Measurements from ENCODE around the gene IFTAP.

The IFTAP gene

DNA sequence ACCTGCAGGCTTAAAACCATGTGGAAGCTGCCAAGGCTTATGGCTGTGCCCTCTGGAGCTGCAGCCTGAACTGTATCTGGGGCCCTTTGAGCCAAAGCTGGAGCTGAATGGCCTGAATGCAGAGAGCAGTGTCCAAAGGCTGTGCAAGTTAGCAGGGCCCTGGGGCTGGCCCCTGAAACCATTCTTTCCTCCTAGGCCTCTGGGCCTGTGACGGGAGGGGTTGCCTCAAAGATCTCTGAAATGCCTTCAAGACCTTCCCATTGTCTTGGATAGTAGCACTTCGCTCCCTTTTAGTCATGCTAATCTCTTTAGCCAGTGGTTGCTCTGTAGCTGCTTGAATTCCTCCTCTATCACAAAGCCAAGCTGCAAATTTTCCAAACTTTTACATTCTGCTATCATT is 12.8 kb upstream of the IFTAP start:
- Mint-ChIP-seq H3K27ac (no peak overlapping the region), H3K9me3 (no peaks in the 10 kb centered on the region), H3K36me3 (no peaks in the 10 kb centered on the region), H3K4me1 (no peaks in the 10 kb centered on the region), H3K4me3 (no peak overlapping the region)
- DNase-seq (ENCODE audit: low spot score in 2 of 2), result no peak
- ATAC-seq, result no peak

DNA sequence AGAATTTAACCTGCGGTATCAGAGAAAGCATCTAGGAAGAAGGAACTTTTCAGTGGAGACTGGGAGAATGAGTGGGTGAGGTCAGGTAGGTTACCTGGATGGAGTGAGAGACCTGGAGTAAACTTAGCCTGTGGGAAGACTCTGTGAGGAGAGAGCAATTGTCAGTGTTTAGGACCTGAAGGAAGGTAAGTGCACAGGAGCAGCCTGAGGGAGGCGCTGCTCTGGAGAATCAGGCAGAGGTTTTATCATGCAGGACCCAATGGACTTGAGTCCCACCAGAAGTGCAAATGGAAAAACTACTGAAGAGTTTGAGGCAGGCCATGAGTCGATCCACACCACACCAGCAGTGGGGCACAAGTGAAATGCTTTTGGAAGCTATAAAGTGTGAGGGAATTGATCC is 10.6 kb upstream of the IFTAP start:
- ATAC-seq (no peak), DNase-seq (ENCODE audit: low spot score in 2 of 2) (no peak)
- no peaks in the 10 kb centered on the region for H3K4me1 Mint-ChIP-seq
- H3K27ac Mint-ChIP-seq, result no peak overlapping the region
- no peaks in the 10 kb centered on the region for H3K9me3 Mint-ChIP-seq
- no peak overlapping the region for H3K4me3 Mint-ChIP-seq
- no peaks in the 10 kb centered on the region for H3K36me3 Mint-ChIP-seq

DNA sequence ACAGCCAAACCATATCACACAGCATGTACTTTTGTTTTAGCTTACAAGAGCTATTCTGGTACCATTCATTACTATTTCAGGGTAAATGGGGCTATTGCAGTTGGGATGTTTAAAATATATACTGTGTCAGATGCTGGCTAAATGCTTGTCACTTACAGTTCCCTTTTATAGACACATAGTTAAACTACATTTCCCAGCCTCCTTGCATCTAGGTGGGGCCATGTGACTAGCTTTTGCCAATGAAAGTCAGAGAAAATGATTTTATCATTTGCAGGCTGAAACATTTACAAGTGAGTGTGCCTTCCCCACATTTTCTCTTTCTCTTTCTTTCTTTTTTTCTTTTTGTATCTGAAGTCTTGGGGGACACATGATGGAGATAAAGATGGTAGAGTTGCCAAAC is 7.8 kb upstream of the IFTAP start:
- Mint-ChIP-seq H3K4me3 (no peak overlapping the region), H3K27ac (no peak overlapping the region), H3K9me3 (no peaks in the 10 kb centered on the region), H3K36me3 (no peaks in the 10 kb centered on the region), H3K4me1 (no peaks in the 10 kb centered on the region)
- no peak for DNase-seq (ENCODE audit: low spot score in 2 of 2)
- no peak for ATAC-seq

DNA sequence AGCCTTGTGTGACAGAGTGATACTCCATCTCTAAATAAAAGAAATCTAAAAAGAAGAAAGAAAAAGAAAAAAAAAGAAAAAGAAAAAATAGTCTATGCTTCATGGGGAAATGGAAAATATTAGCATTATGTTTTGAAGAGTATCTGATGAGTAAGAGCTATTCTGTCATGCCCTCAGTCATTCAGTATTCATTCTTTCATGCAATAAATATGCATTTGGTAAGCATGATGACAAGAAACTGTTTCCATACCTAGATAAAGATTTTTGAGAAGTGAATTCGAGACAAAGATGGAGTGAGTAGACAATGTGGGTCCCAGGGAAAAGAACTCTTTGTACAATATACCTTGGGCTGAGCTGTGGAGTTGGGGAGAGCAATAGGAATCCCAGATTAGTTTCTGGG is 6.2 kb upstream of the IFTAP start:
- Mint-ChIP-seq H3K4me3 (no peak overlapping the region), H3K27ac (no peak overlapping the region), H3K4me1 (no peaks in the 10 kb centered on the region), H3K36me3 (no peaks in the 10 kb centered on the region), H3K9me3 (no peaks in the 10 kb centered on the region)
- no peak for DNase-seq (ENCODE audit: low spot score in 2 of 2)
- no peak for ATAC-seq

DNA sequence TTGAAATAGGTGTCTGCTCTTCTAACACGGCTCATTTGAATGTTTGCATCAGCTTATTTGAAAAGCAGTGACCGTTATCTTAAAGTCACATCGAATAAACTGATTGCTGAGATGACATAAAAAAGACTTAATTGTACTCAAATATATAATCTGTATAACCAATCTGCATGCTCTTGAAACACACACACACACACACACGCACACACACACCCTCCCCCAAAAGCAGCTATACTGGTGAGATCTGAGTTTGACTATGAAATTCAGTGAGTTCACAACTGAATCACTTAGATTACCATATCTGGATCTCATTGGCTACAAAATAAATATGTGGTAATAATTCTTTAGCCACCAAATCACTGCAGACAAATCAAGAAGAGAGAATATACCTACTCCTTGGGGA is 3.8 kb upstream of the IFTAP start:
- H3K27ac Mint-ChIP-seq, result no peak overlapping the region
- no peaks in the 10 kb centered on the region for H3K36me3 Mint-ChIP-seq
- no peak overlapping the region for H3K4me3 Mint-ChIP-seq
- DNase-seq (ENCODE audit: low spot score in 2 of 2) (no peak), ATAC-seq (no peak)
- H3K4me1 Mint-ChIP-seq, result peaks cover 10% of the 10 kb centered on the region
- no peaks in the 10 kb centered on the region for H3K9me3 Mint-ChIP-seq

DNA sequence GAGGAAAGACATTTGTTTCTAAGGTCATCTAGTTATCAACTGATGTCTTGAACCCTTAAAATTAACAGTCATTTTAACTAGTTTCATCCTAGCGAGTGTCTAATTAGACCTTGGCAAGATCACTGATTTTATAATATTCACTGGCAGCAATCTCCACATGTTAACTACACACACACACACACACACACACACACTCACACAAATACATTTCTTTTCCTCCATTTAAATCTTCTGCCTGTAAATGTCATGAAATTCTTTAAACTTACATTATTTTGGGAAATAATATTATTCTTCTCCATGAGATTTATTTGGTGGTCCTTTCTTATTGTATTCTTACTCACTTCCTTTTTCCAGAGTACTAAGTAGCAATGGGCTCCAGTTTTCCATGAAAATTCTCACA is 2.9 kb upstream of the IFTAP start:
- DNase-seq (ENCODE audit: low spot score in 2 of 2), result no peak
- no peak overlapping the region for H3K27ac Mint-ChIP-seq
- H3K4me1 Mint-ChIP-seq, result peaks cover 10% of the 10 kb centered on the region
- no peak for ATAC-seq
- no peak overlapping the region for H3K4me3 Mint-ChIP-seq
- H3K36me3 Mint-ChIP-seq, result no peaks in the 10 kb centered on the region
- H3K9me3 Mint-ChIP-seq, result no peaks in the 10 kb centered on the region

DNA sequence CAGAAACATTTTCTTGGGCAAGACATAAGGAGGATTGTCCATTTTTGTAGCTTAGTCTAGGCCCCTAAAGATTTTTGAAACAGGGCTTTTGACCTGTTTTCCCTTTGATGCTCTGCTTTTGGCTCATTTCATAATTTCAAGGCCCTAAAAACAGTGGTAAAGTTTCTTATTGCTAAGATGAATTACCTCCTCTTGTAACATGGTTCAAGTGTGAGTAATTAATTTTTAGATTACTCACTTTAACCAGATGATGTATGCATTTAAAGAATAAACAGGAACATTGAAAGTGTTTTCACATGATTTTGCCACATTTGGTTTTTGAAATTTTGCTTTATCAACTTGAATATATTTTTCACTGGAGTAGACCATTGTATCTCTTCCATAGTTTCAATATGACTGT is 2.6 kb downstream of the IFTAP start:
- Mint-ChIP-seq H3K27ac (no peak overlapping the region), H3K4me3 (no peak overlapping the region), H3K36me3 (no peaks in the 10 kb centered on the region), H3K9me3 (no peaks in the 10 kb centered on the region), H3K4me1 (peaks cover 10% of the 10 kb centered on the region)
- DNase-seq (ENCODE audit: low spot score in 2 of 2), result no peak
- ATAC-seq, result peak; percentile 46

DNA sequence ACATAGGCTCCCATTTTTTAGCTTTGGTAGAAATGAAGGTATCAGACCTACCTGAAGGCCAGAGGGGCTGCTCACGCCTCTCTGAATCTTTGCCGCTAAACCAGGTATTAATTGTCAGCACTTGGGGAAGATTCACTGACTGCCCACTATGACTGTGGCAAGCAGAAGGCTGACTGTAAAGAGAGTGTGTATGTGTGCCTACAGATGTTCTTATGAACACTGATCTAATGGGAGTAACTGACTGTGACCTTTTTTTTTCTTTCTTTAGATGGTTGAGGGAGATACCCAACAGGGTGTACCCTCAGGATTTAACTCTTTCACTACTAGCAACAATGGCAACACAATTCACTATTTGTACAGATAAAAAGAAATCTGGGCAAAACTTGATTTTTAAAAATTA is 3.7 kb downstream of the IFTAP start, which contains the start of gene RAG2:
Gene RAG2, minus strand, starts transcription at position 186 of the 400 bp plus-strand sequence. CDS start 4,068 bp downstream, outside the sequence.
- Mint-ChIP-seq H3K4me1 (peaks cover 10% of the 10 kb centered on the region), H3K27ac (no peak within 1 kb of the TSS), H3K4me3 (no peak within 1 kb of the TSS), H3K9me3 (no peaks in the 10 kb centered on the region), H3K36me3 (no peaks in the 10 kb centered on the region)
- no peak for DNase-seq (ENCODE audit: low spot score in 2 of 2)
- no peak for ATAC-seq

DNA sequence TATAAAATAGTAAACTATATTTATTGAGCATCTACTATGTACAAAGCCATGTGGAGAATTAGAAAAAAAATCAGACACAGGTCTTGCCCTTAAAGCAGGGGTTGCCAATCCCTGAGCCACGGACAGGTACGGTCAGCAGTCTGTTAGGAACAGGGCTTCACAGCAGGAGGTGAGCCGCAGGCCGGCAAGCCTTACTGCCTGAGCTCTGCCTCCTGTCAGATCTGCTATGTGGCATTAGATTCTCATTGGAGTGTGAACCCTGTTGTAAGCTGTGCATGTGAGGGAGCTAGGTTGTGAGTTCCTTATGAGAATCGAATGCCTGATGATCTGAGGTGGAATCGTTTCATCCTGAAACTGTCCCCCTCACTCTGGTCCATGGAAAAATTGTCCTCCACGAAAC is 5.9 kb downstream of the IFTAP start:
- Mint-ChIP-seq H3K4me3 (no peak overlapping the region), H3K27ac (no peak overlapping the region), H3K36me3 (no peaks in the 10 kb centered on the region), H3K9me3 (no peaks in the 10 kb centered on the region), H3K4me1 (no peaks in the 10 kb centered on the region)
- DNase-seq (ENCODE audit: low spot score in 2 of 2), result no peak
- ATAC-seq, result no peak

DNA sequence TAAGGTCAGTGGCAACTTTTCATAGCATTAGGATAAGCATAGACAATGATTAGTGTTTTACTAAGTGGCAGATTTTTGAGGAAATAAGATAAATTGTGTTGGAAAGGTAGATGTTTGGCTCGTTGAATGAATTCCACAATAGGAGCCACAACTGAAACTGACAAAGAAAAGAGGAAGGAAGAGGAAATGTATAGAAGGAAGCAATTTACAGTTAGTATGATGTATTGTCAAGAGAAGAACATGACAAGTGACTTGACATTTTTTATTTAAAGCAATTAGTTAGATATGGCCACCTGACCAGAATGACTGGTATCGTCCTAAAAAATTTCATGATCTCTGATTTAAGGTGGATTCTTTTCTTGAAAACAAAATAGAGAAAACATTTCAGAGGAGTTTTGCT is 6.9 kb downstream of the IFTAP start:
- no peaks in the 10 kb centered on the region for H3K9me3 Mint-ChIP-seq
- DNase-seq (ENCODE audit: low spot score in 2 of 2) (no peak), ATAC-seq (no peak)
- no peaks in the 10 kb centered on the region for H3K36me3 Mint-ChIP-seq
- no peak overlapping the region for H3K27ac Mint-ChIP-seq
- H3K4me3 Mint-ChIP-seq, result no peak overlapping the region
- H3K4me1 Mint-ChIP-seq, result no peaks in the 10 kb centered on the region

DNA sequence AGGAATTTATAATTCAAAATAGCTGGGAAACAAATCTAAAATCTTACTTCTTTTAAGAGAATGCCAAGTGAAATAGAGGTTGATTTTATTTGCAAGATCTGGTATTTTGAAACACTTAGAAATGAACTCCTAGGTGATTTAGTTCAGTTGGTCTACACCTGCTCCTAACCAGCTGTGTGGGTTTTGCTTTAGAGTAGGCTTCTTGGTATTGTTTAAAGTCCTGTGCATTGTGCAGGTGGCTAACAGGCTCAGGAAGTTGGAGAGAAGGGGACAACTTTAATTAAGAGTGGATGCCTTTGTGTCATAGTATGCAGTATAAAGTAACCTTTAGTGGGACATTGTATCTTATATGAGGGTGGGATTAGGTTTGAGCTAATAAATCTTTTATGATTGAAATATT is 7.8 kb downstream of the IFTAP start:
- no peak overlapping the region for H3K27ac Mint-ChIP-seq
- no peak for ATAC-seq
- H3K4me3 Mint-ChIP-seq, result no peak overlapping the region
- no peaks in the 10 kb centered on the region for H3K4me1 Mint-ChIP-seq
- no peaks in the 10 kb centered on the region for H3K9me3 Mint-ChIP-seq
- no peak for DNase-seq (ENCODE audit: low spot score in 2 of 2)
- H3K36me3 Mint-ChIP-seq, result no peaks in the 10 kb centered on the region

DNA sequence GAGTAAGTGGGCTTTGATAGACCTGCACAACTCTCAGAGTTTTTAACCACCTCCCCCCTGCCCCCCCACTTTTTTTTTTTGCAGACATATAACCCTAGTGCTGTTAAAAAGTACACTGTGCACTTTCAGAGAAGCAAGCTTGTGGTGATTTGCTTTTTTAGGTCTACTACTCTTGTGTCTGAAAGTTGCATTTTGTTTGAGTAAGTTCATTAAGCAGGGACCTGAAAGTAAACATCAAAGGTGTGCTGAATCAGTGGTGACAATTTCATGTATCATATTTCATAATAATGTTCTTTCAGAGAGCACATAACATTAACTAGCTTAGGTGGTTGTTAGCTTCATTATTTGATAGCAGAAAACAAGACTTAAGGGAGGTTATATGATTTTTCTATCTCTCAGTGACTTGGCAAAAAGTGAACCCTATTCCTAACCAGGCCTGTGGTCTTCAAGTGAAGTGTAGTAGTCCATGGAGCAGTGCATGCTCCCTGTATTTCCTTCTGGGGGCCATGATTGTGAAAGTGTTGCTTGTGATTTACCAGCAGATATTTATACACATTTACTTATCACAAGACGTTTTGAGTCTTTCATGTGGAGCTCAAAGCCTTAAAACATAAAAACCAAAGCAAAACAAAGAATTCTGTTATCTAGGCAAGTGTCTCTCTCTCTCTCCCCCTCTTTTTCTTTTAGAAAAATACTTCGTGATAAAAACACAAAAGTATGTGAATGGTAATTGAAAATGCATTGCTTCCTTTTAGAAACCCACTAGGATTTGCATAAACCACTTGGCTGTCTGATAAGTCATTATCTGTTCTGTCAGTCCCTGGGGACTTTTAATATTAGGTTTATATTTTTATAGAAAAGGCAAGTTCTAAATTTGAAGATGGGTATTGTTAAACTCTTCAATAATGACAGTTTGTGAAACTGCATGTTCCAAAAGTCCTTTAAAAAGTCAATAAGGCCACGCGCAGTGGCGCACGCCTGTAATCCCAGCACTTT is 11.2 kb downstream of the IFTAP start:
- Mint-ChIP-seq H3K36me3 (no peaks in the 10 kb centered on the region), H3K4me1 (no peaks in the 10 kb centered on the region), H3K9me3 (no peaks in the 10 kb centered on the region), H3K27ac (no peak overlapping the region), H3K4me3 (no peak overlapping the region)
- ATAC-seq (no peak), DNase-seq (ENCODE audit: low spot score in 2 of 2) (no peak)

DNA sequence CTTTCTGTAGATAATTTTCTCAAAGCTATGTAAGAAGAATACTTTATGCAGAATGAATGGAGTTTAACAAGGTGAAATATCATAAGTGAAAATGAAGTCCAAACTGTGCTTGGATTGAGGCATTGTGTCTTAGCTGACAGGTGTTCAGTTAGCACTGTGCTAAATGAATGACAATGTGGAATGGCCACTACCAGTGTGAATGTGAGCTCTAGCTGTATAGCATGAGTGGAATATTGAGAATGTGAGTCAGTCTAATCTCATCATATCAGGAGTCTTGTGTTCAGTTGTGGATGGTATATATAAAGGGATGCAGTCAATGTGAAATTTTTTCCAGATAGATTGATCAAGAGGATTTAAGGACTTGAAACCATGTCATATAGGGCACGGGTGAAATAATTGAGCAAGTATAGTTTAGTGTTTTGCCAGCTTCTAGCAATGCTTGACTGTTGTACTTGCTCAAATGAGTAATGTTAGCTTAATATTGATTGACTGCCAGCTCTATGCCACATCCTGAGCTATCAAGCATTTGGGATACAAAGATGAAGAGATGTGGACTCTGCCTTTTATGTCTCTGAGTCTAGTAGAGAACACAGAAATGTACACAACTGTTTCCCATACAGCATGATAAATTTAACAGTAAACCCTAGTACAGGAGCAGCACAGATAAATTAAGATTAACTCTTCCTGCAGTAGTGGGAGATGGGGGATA is 14.3 kb downstream of the IFTAP start:
- no peaks in the 10 kb centered on the region for H3K9me3 Mint-ChIP-seq
- H3K27ac Mint-ChIP-seq, result no peak overlapping the region
- H3K36me3 Mint-ChIP-seq, result no peaks in the 10 kb centered on the region
- H3K4me1 Mint-ChIP-seq, result no peaks in the 10 kb centered on the region
- no peak for DNase-seq (ENCODE audit: low spot score in 2 of 2)
- ATAC-seq, result peak; percentile 44
- no peak overlapping the region for H3K4me3 Mint-ChIP-seq

DNA sequence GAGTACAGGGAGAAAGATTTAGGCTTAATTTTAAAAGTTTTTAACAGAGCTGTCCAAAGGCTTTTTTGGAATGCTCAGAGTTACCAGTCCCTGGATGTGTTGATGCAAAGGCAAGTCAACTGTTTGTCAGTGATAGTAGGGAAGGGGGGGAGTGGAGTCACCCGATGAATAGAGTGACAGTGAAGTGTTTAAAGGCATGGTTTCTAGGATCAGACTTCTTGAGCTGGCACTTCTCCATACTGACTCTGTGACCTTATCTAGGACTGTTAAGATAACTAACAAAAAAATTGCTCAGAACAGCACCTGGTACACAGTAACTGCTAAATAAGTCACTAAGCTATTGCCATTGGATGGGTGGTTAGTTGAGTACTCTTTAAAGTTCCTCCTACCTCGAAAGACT is 15.1 kb downstream of the IFTAP start:
- no peaks in the 10 kb centered on the region for H3K4me1 Mint-ChIP-seq
- H3K4me3 Mint-ChIP-seq, result no peak overlapping the region
- no peak for ATAC-seq
- no peak overlapping the region for H3K27ac Mint-ChIP-seq
- no peak for DNase-seq (ENCODE audit: low spot score in 2 of 2)
- H3K9me3 Mint-ChIP-seq, result no peaks in the 10 kb centered on the region
- no peaks in the 10 kb centered on the region for H3K36me3 Mint-ChIP-seq

DNA sequence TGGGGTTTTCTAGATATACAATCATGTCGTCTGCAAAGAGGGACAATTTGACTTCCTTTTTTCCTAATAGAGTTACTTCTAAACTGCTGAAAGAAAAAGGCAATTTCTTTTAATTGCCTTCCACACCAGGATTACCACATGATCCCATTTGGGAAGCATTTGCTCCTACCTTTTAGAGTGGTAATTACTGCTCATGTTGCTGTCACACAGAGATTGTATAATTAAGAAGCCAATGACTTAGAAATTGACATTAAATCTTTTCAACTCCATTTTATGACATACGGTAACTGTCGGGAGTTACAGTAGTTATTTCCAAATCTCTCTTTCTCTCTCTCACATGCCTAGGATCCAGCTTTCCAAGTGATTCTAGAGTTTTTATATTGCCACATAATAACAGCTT is 21.5 kb downstream of the IFTAP start:
- no peaks in the 10 kb centered on the region for H3K9me3 Mint-ChIP-seq
- H3K4me3 Mint-ChIP-seq, result no peak overlapping the region
- H3K36me3 Mint-ChIP-seq, result no peaks in the 10 kb centered on the region
- H3K4me1 Mint-ChIP-seq, result peaks cover 7% of the 10 kb centered on the region
- DNase-seq (ENCODE audit: low spot score in 2 of 2) (no peak), ATAC-seq (no peak)
- H3K27ac Mint-ChIP-seq, result no peak overlapping the region
